HG03575 (cell line): ENCODE measurements around the gene PTBP1.

Experiments
- ATAC-seq: cut with Tn5 transposase; IDR thresholded peaks from one replicate; pipeline ENCODE4 v1.9.1; 2021; ENCODE audit not compliant: unreplicated experiment, insufficient number of reproducible peaks, low FRiP score; ENCODE audit errors: extremely low read depth

The PTBP1 gene

DNA sequence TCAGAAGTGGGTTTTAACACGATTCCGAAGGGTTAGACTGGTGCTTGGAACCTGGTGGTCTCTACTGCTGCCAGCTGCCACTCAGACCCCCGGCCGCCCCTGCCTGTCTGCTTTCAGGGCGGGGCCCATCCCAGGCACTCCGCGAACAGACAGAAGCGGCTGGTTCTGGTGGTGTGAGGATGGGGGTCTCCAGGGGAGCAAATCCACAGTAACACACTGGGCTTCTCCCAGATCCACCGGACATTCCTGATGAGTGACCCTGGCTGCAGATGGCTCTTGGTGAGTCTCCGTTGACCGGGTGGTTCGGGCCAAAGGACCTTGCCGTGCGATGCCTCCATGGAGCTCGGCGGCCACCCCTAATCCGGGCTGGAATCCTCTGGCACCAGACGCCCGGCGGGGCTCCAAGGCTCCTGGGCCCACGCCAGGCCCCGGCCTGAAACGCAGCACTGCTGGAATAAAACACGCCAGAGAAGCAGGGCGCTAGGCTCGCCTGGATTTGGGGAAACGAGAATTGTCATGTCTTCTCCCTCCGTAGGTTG, 2.1 kb upstream of the PTBP1 start:
- ATAC-seq = no peak

DNA sequence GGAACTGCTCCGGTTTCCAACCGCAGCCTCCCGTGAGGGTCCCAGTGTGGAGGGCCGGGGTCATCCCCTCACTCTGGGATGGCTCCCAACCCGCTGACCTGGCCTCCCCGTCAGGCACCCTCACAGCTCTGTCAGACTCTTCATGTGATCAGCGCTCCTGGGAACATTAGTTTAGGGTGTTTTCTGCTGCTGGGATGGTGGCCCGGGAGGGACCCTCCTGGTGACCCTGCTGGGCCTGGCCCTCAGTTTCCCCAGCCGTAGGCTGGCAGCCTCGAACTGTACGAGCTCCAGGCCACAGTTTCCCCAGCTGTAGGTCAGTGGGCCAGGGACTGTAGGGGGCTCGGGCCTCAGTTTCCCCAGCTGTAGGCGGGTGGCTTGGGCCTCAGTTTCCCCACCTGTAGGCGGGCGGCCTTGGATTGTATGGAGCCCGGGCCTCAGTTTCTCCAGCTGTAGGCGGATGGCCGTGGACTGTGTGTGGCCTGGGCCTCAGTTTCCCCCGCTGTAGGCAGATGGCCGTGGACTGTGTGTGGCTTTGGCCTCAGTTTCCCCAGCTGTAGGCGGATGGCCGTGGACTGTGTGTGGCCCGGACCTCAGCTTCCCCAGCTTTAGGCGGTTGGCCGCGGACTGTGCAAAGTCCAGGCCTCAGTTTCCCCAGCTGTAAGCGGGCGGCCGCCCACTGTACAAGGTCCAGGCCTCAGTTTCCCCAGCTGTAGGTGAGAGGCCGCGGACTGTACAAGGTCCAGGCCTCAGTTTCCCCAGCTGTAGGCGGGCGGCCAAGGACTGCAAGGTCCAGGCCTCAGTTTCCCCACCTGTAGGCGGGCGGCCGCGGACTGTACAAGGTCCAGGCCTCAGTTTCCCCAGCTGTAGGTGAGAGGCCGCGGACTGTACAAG, 1.3 kb upstream of the PTBP1 start:
- no peak for ATAC-seq

DNA sequence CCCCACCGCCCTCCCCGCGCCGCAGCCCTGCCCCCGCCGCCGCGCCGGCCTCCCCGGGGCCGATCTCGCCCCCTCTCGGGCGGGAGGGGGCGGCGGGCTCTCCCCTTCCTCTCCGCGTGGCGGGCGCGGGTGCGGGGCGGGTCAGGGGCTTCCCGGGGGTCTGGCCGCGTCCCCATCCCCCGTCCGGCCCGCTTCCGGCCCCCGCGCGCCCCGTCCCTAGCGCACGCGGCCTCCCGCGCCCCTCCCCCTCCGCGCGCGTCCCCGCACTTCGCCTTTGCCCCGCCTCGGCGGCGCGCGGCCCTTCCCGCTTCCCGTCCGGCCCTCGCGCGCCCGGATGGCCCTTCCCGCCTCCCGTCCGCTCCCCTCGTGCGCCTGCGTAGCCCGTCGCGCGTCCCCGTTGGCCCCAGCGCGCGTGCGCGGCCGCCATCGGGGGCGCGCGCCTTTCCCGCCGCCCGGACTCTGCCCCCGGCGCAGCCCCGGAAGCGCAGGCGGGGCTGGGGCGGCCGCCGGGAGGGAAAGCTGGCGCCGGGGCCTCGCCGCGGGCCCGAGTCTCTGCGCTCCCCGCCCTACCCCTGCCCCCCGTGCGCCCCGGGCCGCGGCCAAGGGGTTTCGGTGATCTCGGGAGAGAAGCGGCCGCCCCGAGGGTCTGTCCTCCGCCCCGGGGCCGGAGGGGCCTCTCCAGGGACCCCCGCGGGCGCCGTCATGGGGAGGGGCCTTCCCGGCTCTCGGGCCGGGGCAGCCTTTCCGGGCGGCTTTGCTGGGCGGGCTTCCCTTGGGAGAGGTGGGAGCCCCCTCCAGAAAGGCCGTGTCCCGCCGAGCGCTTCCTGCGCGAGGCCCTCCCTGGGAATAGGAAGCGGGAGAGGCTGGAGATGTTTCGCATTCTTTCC, 519 bp downstream of the PTBP1 start:
- ATAC-seq = no peak

DNA sequence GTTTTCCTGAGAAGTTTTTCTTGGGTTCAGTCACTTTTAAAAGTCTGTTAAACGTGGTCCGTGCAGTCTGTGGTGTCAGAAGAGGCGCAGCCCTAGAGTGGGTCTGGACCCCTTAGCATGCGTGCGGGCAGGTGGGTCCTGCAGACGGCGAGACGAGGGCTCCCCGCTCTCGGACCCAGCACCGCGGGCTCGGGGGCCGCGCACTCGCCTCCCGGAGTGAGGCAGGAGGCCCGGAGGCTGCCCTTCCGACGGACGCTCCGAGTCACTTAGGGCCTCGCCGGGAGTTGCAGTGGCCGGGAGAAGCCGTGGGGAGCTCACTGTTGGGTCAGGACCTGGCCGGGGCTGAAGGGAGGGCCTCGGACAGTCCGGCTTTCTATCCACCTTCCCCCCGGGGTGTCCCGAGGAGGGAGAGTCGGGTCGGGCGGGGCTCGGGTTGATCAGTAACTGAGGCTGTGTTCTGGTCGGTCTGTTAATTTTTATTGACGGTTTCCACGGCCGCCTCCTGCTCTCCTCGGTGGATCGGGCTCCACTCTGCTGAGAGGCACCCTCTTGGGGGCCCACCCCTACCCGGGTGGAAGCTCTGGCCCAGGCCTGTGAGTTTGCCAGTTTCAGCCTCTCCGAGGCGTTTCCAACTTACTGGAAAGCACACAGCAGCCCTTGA, 1.3 kb downstream of the PTBP1 start:
- ATAC-seq = no peak

DNA sequence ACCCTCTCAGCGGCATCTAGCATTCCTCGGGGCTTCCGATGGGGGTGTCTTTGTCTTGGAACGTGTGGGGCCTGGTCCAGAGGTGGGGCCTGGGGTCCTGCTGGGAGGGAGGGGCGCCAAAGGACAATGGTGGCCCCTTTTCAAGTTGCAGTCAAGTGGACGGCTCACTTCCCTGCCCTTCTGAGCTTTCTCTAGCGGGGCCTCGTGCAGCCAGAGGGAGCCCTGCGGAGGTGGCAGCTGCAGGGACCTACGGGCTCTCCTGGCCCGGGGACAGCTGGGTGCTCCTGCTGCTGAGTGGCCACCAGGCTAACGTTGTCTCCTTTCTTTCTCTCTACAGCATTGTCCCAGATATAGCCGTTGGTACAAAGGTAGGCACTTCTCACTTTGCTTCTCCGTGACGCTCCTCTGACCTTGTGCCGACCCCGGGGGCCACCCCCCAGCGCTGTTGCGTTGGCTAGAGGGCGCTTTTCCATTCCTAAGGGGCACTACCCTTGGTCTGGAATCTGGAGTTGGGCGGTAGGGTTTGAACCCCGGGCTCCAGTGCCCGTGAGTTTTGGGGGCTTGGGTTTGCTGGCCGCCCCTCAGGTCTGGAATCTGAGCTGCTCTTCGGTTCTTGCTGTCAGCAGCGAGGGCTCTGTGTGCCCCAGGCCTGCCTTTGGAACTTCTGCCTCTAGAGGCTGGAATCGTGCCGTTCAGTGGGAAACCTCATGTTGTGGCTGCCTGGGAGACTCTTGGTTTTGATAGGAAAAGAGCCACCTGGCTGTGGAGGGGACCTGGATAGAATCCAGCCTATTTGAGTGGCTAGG, 2.0 kb downstream of the PTBP1 start:
- ATAC-seq = no peak

DNA sequence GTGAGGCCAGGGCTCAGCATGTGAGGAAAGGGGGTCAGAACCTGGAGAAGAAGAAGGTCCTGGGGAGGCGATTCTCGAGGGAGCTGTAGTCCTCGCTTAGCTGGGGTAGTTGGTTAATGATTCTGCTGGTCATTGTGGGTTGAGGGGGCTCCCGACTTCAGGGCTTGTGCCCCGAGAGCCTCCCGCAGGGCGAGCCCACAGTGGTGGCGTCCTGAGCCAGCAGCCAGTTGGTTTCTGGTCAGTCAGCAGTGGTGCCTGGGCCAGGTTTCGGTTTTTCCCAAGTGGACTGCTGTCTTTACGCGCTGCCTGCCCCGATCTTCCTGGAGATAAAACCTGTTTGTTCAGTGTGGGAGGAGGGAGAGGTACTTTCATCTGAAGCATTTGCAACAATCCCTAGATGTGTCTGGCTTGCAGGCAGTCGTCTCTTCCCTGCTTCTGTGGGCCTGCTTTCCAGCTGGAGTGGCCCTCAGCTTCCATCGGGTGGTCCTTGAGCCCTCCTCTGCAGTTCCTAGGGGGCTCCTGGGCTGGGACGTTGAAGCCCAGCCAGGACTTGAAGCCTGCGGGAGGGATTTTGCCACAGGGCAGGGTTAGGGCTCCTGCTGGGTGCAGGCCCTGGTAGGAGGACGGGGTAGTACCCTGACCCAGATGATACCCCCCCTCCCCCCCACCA, 3.2 kb downstream of the PTBP1 start:
- no peak for ATAC-seq

DNA sequence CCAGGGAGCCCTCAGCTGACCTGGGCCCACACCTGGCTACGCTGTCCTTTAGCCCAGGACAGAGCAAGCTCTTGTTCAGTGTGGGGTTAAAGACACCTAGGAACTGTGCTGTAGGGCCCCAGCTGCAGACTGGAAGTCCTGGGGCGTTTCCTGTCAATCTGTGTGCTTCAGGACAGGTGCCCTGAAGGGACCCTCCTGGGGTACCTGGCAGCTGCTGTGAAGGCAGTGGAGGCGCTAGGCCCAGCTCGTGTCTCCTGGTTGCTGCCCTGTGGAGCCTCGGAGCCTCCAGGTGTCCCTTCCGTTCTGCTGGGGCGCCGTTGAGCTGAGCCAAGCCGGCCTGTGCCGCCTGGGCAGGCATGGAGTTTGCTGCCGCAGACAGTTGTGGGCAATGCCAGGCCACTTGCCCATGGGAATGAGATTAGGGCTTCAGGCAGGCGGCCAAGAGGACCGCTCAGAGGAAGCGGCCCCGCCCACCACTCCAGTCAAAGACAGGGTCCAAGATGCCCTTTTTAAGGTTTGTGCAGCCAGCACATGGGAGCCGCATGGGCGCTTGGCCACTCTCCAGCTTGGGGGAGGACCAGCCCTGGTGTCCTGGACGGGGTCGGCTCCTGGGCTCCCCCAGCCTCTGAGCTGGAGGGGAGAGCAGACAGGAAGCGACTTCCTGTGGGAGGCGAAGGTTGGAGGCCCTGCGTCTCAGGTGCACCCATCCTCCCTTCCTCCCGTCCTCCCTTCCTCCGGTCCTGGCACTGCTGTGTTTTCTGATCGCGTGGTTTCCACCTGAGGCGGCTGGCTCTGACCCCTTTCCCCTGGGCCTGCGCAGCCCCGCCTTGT, 4.0 kb downstream of the PTBP1 start:
- ATAC-seq = no peak

DNA sequence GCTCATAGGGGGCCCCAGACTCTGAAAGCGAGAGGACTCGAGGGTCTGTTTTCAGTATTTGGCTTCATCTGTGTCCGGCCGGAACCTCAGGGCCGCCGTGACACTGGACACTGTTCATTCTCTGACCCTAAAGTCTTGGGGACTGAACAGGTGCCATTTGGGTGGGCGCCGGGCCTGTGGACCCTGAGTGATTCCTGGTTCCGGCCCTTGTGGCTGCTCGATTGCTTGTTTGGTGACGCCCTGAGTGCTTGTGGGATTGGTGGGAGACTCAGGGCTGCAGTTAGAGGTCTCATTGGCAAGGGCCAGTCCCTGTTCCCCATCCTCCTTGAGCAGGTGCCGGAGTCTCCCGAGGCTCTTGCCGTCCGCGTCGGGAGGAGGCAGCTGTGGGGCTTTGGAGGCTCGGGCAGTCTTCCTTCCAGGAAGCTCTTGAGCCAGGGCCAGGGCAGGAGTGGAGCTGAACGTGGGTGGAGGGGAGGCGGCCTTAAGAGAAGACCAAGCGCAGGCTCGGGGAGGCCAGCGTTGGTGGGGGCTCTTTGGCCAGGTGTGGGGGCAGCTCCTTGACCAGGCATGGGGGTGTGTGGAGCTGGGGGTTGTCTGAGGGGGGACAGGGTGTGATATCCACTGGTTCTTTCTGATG, 4.7 kb downstream of the PTBP1 start:
- no peak for ATAC-seq

DNA sequence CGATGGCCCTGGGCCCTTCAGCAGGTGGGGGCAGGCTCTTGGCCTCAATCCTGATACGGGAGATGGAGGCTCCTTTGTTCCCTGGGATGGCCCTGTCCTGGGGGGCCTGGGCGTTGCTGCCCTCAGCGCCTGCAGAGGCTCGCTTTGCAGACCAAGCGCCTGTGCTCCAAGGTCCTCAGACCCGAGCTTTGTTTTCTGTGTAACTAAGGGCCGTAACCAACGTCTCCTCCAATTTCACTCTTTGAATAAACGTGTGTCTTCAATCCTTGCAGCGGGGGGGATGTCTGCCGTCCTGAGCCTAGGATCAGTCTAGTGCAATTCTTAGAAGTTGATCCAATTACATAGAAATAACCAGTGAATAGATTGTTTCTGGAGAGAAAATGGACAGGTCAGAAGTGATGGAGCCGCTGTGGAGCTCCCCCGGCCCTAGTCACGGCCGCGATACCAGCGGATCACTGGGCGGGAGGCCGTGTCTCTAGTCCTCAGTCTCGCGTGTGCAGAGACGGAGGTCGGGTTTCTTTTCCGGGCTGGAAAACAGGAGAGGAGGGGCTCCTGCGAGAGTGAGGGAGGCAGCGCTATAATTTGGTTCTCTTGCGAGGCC, 5.3 kb downstream of the PTBP1 start:
- no peak for ATAC-seq

DNA sequence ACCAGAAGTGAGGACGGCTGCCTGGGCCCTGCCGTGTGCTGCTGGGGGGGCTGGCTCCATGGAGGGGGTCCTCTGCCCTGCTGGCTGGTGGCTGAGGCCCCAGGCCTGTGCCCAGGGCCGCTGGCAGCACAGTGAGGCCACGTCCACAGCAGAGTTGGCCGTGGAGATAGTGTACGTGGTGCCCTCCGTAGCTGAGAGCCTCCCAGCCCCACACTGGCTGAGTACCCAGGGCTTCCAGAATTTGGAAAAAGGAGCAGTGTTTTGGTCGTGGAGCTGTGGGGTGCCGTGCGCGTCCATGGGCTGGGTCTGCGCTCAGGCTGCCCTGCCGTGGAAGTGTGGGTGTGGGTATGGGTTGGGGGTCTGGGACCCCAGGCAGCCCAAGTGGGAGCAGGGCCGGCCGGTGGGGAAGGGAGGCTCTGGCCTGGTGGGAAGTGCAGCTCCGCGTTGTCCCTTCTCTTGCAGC, 5.9 kb downstream of the PTBP1 start:
- no peak for ATAC-seq

DNA sequence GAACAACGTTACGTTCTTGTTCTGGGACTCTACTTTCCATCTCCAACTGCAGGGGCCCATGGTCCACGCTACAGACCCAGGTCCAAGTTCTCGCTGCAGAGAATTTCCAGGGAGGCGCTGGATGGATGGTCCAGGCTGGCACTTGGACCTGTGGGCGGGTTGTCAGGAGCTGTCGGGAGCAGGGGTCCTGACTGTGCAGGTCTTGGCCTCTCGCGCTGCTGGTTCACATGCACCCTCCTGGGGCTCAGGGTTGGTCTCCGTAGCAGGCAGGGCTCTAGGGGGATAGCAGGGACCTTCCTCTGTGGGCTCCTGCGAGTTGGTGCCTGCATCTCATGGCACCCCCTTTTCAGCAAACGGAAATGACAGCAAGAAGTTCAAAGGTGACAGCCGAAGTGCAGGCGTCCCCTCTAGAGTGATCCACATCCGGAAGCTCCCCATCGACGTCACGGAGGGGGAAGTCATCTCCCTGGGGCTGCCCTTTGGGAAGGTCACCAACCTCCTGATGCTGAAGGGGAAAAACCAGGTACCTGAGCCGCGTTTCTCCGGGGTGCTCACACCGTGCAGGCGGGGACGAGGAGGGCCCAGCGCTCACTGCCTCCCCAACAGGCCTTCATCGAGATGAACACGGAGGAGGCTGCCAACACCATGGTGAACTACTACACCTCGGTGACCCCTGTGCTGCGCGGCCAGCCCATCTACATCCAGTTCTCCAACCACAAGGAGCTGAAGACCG, 6.6 kb downstream of the PTBP1 start:
- ATAC-seq = no peak

DNA sequence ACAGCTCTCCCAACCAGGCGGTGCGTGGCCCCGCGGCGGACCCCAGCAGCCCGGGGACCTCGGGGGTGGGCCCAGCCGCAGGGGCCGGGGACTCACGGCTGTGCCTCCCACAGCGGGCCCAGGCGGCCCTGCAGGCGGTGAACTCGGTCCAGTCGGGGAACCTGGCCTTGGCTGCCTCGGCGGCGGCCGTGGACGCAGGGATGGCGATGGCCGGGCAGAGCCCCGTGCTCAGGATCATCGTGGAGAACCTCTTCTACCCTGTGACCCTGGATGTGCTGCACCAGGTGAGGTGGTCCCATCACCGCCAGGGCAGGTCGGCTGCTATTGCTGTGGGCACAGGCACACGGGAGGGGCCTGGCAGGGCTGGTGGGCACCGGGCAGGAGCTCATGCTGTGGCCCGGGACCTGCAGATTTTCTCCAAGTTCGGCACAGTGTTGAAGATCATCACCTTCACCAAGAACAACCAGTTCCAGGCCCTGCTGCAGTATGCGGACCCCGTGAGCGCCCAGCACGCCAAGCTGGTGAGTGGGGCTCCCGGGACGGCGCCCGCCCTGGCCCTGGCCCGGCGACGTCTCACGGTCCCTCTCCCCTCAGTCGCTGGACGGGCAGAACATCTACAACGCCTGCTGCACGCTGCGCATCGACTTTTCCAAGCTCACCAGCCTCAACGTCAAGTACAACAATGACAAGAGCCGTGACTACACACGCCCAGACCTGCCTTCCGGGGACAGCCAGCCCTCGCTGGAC, 7.3 kb downstream of the PTBP1 start:
- ATAC-seq = no peak

DNA sequence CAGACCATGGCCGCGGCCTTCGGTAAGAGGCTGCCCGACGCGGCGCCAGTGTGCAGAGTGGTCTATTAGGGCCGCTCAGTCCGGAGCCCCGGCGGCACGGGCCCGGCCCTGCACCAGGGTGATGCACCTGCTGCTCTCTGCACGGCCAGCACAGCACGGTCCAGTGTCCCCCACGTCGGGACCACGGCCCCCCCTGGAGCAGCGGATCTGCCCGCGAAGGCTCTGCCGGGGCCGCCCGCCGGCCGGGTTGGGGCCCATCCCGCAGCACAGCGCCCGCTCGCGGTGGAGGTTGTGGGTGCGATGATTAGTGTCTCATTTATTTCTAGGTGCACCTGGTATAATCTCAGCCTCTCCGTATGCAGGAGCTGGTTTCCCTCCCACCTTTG, 7.9 kb downstream of the PTBP1 start:
- ATAC-seq = no peak

DNA sequence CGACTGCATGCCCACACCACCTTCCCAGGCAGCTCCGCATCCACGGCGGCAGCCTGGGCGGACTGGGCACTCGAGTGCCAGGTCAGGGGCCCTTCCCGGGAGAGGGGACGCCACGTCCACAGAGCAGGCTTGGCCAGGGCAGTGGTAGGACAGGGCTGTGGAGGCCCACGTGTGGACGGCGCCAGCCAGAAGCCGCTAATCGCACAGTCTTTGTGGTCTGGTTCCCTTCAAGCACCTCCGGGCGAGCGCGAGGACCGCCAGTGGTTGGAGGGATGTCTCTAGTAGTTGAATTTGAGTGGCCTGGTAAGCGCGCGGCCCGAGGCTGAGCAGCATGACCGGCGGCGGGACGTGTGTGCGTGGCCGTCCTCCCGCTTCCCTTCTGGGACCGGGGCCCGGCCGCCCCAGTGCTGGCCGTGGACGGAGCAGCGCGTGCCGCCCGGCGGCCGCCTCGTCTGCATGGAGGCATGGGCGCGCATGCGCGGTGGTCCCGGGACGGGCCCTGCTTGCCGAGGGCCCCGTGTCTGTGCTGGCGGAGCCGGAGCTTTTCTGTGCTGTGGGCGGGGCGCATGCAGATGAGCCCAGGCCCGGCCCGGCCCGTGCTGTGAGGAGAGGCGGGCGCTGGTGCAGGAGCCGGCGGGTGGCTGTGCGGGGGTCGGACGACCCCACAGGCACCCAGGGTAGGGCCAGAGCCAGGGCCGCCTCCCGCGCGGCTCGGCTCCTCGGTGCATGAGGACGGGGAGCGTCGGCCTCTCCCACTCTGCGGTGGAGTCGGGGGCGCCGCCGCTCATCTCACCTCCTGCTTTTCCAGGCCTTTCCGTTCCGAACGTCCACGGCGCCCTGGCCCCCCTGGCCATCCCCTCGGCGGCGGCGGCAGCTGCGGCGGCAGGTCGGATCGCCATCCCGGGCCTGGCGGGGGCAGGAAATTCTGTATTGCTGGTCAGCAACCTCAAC, 8.6 kb downstream of the PTBP1 start:
- ATAC-seq = no peak
